IMR-90 (cell line): ENCODE data around the gene CTIF. TPM values are rescaled to one million over a fixed set of nuclear protein-coding genes. Genes with fewer than 3 reads are reported as not detected.
A peak's percentile ranks its signal among the peaks of the same experiment; 100 is the strongest.

Experiments used
- ATAC-seq: fragments of 200-7000 bp; cut with Tn5 transposase; 2 replicates; pipeline ENCODE4 v1.9.1; 2020; ENCODE audit warnings: low read depth, mild to moderate bottlenecking, moderate library complexity
- BruUV-seq: library from RNA; stranded (reverse); fragments of 400-500 nt; replicated peaks from 2 replicates; lab custom pipeline; 2021; lab: Mats Ljungman, UMichigan
- CTCF ChIA-PET: fragments of 300-600 bp; formaldehyde crosslinking; extraction: SDS; loops from one replicate; lab custom pipeline; 2021; ENCODE audit warnings: antibody characterized with exemption; lab: Yijun Ruan, JAX
- POLR2A ChIA-PET: fragments of 300-600 bp; sonication (Branson Sonifier 250); formaldehyde crosslinking; loops from one replicate; lab custom pipeline; 2022; ENCODE audit warnings: antibody characterized with exemption; ENCODE audit not compliant: unreplicated experiment; lab: Charles Lee
- DNase-seq: peaks from one replicate; pipeline ENCODE4 v3.0.0; 2013
- H2AFZ ChIP-seq: replicated peaks from 2 replicates; pipeline ENCODE3; 2013; ENCODE audit warnings: low read length, mild to moderate bottlenecking; ENCODE audit not compliant: poor library complexity
- H2AK5ac ChIP-seq: 2 replicates; pipeline ENCODE4 v1.6.1; 2013; ENCODE audit warnings: low read depth, low read length, inconsistent platforms
- H2AK9ac ChIP-seq: replicated peaks from 2 replicates; pipeline ENCODE3; 2013; ENCODE audit warnings: mild to moderate bottlenecking, low read depth, low read length, moderate library complexity; ENCODE audit not compliant: poor library complexity
- H2BK120ac ChIP-seq: 2 replicates; pipeline ENCODE4 v1.6.1; 2013; ENCODE audit warnings: low read depth, low read length, inconsistent platforms
- H2BK15ac ChIP-seq: 3 replicates; pipeline ENCODE4 v1.6.1; 2013; ENCODE audit warnings: low read depth, low read length, inconsistent platforms
- H2BK20ac ChIP-seq: 2 replicates; pipeline ENCODE4 v1.6.1; 2013; ENCODE audit warnings: low read depth, mild to moderate bottlenecking, inconsistent platforms, low read length, moderate library complexity
- H2BK5ac ChIP-seq: 2 replicates; pipeline ENCODE4 v1.6.1; 2013; ENCODE audit warnings: mild to moderate bottlenecking, low read depth, low read length, inconsistent platforms; ENCODE audit not compliant: poor library complexity, severe bottlenecking
- H3K14ac ChIP-seq: replicated peaks from 2 replicates; pipeline ENCODE4 v1.6.1; 2013; ENCODE audit warnings: low read depth, low read length, inconsistent platforms
- H3K18ac ChIP-seq: 2 replicates; pipeline ENCODE4 v1.6.1; 2013; ENCODE audit warnings: low read depth, low read length, control low read depth
- H3K23ac ChIP-seq: 2 replicates; pipeline ENCODE4 v1.6.1; 2013; ENCODE audit warnings: low read depth, low read length, inconsistent platforms
- H3K27ac ChIP-seq: 2 replicates; pipeline ENCODE4 v1.5.1; 2013; ENCODE audit warnings: mild to moderate bottlenecking, control low read depth, low read length; ENCODE audit not compliant: insufficient read depth
- H3K27me3 ChIP-seq: 2 replicates; pipeline ENCODE4 v1.6.1; 2013; ENCODE audit warnings: low read length; ENCODE audit not compliant: control insufficient read depth, insufficient read depth
- H3K36me3 ChIP-seq: 2 replicates; pipeline ENCODE4 v1.6.1; 2013; ENCODE audit warnings: low read length, mixed read lengths; ENCODE audit not compliant: control insufficient read depth, insufficient read depth
- H3K4ac ChIP-seq: 2 replicates; pipeline ENCODE4 v1.6.1; 2013; ENCODE audit warnings: low read depth, low read length, inconsistent platforms
- H3K4me1 ChIP-seq: 2 replicates; pipeline ENCODE4 v1.6.1; 2013; ENCODE audit warnings: low read length, mixed read lengths; ENCODE audit not compliant: control insufficient read depth, insufficient read depth
- H3K4me2 ChIP-seq: 2 replicates; pipeline ENCODE4 v1.6.1; 2013; ENCODE audit warnings: low read depth, mild to moderate bottlenecking, control low read depth, low read length, moderate library complexity
- H3K4me3 ChIP-seq: 2 replicates; pipeline ENCODE4 v1.5.1; 2013; ENCODE audit warnings: low read depth, mild to moderate bottlenecking, control low read depth, low read length, moderate library complexity; ENCODE audit not compliant: insufficient read depth
- H3K56ac ChIP-seq: 2 replicates; pipeline ENCODE4 v1.6.1; 2013; ENCODE audit warnings: low read length, inconsistent platforms; ENCODE audit not compliant: insufficient read depth; ENCODE audit errors: extremely low read depth
- H3K79me1 ChIP-seq, 2 experiments: 2 replicates each; pipeline ENCODE4 v1.6.1; 2013; ENCODE audit warnings: low read length in 2 of 2, inconsistent platforms in 1 of 2, low read depth in 1 of 2
- H3K9ac ChIP-seq: 2 replicates; pipeline ENCODE4 v1.6.1; 2013; ENCODE audit warnings: low read depth, low read length, control low read depth
- H3K9me1 ChIP-seq: 2 replicates; pipeline ENCODE4 v1.6.1; 2013; ENCODE audit warnings: low read length, inconsistent platforms; ENCODE audit not compliant: insufficient read depth
- H3K9me3 ChIP-seq: 2 replicates; pipeline ENCODE4 v1.6.1; 2013; ENCODE audit warnings: low read length; ENCODE audit not compliant: control insufficient read depth, insufficient read depth
- H4K20me1 ChIP-seq: 2 replicates; pipeline ENCODE4 v1.6.1; 2013; ENCODE audit warnings: low read length, inconsistent platforms; ENCODE audit not compliant: insufficient read depth
- H4K5ac ChIP-seq: 2 replicates; pipeline ENCODE4 v1.6.1; 2013; ENCODE audit warnings: mild to moderate bottlenecking, low read depth, low read length, control low read depth
- H4K8ac ChIP-seq, 2 experiments: 2 replicates each; pipeline ENCODE4 v1.6.1; 2013; ENCODE audit warnings: low read depth in 2 of 2, low read length in 2 of 2, control low read depth in 1 of 2, inconsistent platforms in 1 of 2
- H4K91ac ChIP-seq: 2 replicates; pipeline ENCODE4 v1.6.1; 2013; ENCODE audit warnings: low read depth, low read length, inconsistent platforms; ENCODE audit not compliant: insufficient read depth
- BHLHE40 ChIP-seq: fragments of 150-350 bp; IDR thresholded peaks from 2 replicates; pipeline ENCODE4 v1.6.1; 2016; ENCODE audit warnings: mild to moderate bottlenecking, low read depth, low read length
- CEBPB ChIP-seq: IDR thresholded peaks from 2 replicates; pipeline ENCODE4 v1.6.1; 2012; ENCODE audit warnings: low read depth, low read length, improper control_type of control experiment
- CTCF ChIP-seq: conservative IDR thresholded peaks from 2 replicates; pipeline ENCODE4 v1.5.1; 2012; ENCODE audit warnings: mild to moderate bottlenecking, low read depth, low read length, improper control_type of control experiment
- FOS ChIP-seq: fragments of 150-350 bp; IDR thresholded peaks from 2 replicates; pipeline ENCODE4 v1.6.1; 2016; ENCODE audit warnings: low read depth, low read length
- MAFK ChIP-seq: IDR thresholded peaks from 2 replicates; pipeline ENCODE4 v1.6.1; 2012; ENCODE audit warnings: low read depth, low read length, improper control_type of control experiment
- MAZ ChIP-seq: IDR thresholded peaks from 2 replicates; pipeline ENCODE4 v1.6.1; 2012; ENCODE audit warnings: low read depth, mild to moderate bottlenecking, low read length, improper control_type of control experiment, moderate library complexity, borderline replicate concordance
- MXI1 ChIP-seq: IDR thresholded peaks from 2 replicates; pipeline ENCODE4 v1.6.1; 2012; ENCODE audit warnings: low read depth, mild to moderate bottlenecking, low read length, moderate library complexity, borderline replicate concordance
- NFE2L2 ChIP-seq: fragments of 150-350 bp; IDR thresholded peaks from 2 replicates; pipeline ENCODE4 v1.6.1; 2016; ENCODE audit warnings: low read depth, mild to moderate bottlenecking, low read length
- POLR2A ChIP-seq: IDR thresholded peaks from 2 replicates; pipeline ENCODE4 v1.6.1; 2012; ENCODE audit warnings: mild to moderate bottlenecking, low read depth, low read length
- RAD21 ChIP-seq: IDR thresholded peaks from 2 replicates; pipeline ENCODE4 v1.6.1; 2012; ENCODE audit warnings: low read length, improper control_type of control experiment
- RCOR1 ChIP-seq: IDR thresholded peaks from 2 replicates; pipeline ENCODE4 v1.6.1; 2012; ENCODE audit warnings: mild to moderate bottlenecking, low read length, improper control_type of control experiment; ENCODE audit not compliant: insufficient replicate concordance
- RFX5 ChIP-seq: IDR thresholded peaks from 2 replicates; pipeline ENCODE4 v1.8.0; 2012; ENCODE audit warnings: low read depth, mild to moderate bottlenecking, low read length, moderate library complexity
- SMC3 ChIP-seq: fragments of 150-350 bp; IDR thresholded peaks from 2 replicates; pipeline ENCODE4 v1.6.1; 2016; ENCODE audit warnings: low read depth, mild to moderate bottlenecking, antibody characterized with exemption, low read length, moderate library complexity
- USF2 ChIP-seq: fragments of 150-350 bp; IDR thresholded peaks from 2 replicates; pipeline ENCODE4 v1.6.1; 2017; ENCODE audit warnings: mild to moderate bottlenecking, antibody characterized with exemption, low read length, low read depth
- WGBS, 2 experiments: methylation state at CpG; one replicate each; pipeline versions ENCODE4 v1.1.5 to v1.1.7; 2013; ENCODE audit warnings: missing lambda C conversion rate in 2 of 2; ENCODE audit not compliant: insufficient read length in 1 of 2; ENCODE audit errors: extremely low coverage in 2 of 2; 5-methylcytosine and 5-hydroxymethylcytosine counted together
- dilution Hi-C: fragments of 300-500 bp; cut with HindIII; formaldehyde crosslinking; loops from one replicate; pipeline ENCODE4 v1.14.3; 2018; ENCODE audit warnings: low sequenced_read_pairs; ENCODE audit not compliant: unreplicated experiment
- in situ Hi-C: fragments of 300-500 bp; cut with MboI; formaldehyde crosslinking; loops from 3 replicates; pipeline ENCODE4 v1.14.3; 2019; ENCODE audit warnings: low sequenced_read_pairs, inconsistent platforms, mixed read lengths
- intact Hi-C: fragments of 100-400 bp; cut with micrococcal nuclease; formaldehyde crosslinking; loops from 2 replicates; pipeline ENCODE4 v1.10.0; 2022
- polyA plus RNA-seq, 3 experiments: library from polyadenylated mRNA; depleted of rRNA; stranded (reverse); fragments of >200 nt; gene quantifications; 2 replicates each; pipeline ENCODE4 v1.2.3, GENCODE V29; 2012; ENCODE audit warnings: low replicate concordance in 1 of 3
- total RNA-seq: library from RNA; depleted of rRNA; stranded (reverse); fragments of >200 nt; gene quantifications from 2 replicates; pipeline ENCODE4 v1.2.3, GENCODE V29; 2012

Gene CTIF
- total and polyA plus RNA-seq, 2 of the 4 experiments (the other 2 are of a cell fraction) = 25.1 to 57.0 TPM

GRCh38 chr18:48827291-48828193 lies 288.7 kb downstream of the CTIF start:
- WGBS, 2 experiments = 28% methylated on average over 11 of the region's 21 CpGs; no CpG with 5 or more reads in 1 of the 2 experiments
- TF ChIP-seq FOS (no peak), CTCF (no peak), USF2 (no peak), RFX5 (no peak), MXI1 (no peak), NFE2L2 (no peak), MAZ (no peak), POLR2A (no peak), RCOR1 (no peak), SMC3 (no peak), MAFK (no peak), RAD21 (no peak), CEBPB (no peak), BHLHE40 (no peak)

More at GRCh38 chr18:48827291-48828193, 288.7 kb downstream of the CTIF start:
- Histone ChIP-seq H4K5ac (no peak overlapping the region), H4K91ac (peak overlapping the region; percentile 59), H3K14ac (peak overlapping the region; percentile 64; the same call in 1 of the 2 replicates), H3K79me1 (peaks cover 18 to 79% of the 10 kb centered on the region in 2 experiments), H3K9ac (peak overlapping the region; percentile 18; the same call in 1 of the 2 replicates), H3K36me3 (peaks cover 6% of the 10 kb centered on the region; the same call in 1 of the 2 replicates), H2BK15ac (0 out of 3 replicates have a peak overlapping the region, but pooled peaks have one; percentile 23), H2BK120ac (peak overlapping the region; percentile 72), H3K9me3 (no peaks in the 10 kb centered on the region), H3K4me3 (no peak overlapping the region), H3K4ac (peak overlapping the region; percentile 68), H3K18ac (no peak overlapping the region), H2AK9ac (peak overlapping the region; percentile 81), H4K8ac (peak overlapping the region in 1 of 2 experiments; percentile 32; a peak in 1 of 4 replicates), H3K9me1 (peaks cover 24% of the 10 kb centered on the region), H2AK5ac (peak overlapping the region; percentile 69; the same call in 1 of the 2 replicates), H3K27me3 (no peaks in the 10 kb centered on the region), H2AFZ (peak overlapping the region; percentile 74), H3K23ac (peak overlapping the region; percentile 94), H4K20me1 (peaks cover 11% of the 10 kb centered on the region; the same call in 1 of the 2 replicates), H3K4me2 (peak overlapping the region; percentile 64), H2BK20ac (peak overlapping the region; percentile 70), H3K27ac (peak overlapping the region; percentile 34), H3K4me1 (peaks cover 27% of the 10 kb centered on the region), H3K56ac (peak overlapping the region; percentile 25), H2BK5ac (peak overlapping the region; percentile 13)
- ATAC-seq (peak; percentile 80), DNase-seq (peak; percentile 73)
- POLR2A ChIA-PET = interaction anchor here (0.6 kb wide), 3 partner anchors 13 to 84 kb away, joined by 3 to 6 read pairs (median 4); no protein-coding TSS in a partner anchor
- dilution Hi-C loops (no loop called here), in situ Hi-C loops (no loop called here), intact Hi-C loops (loop anchor here (5.0 kb wide), 2 partner anchors 115 to 150 kb away; no protein-coding TSS in a partner anchor)
- BruUV-seq = no TSS peak
- CTCF ChIA-PET = interaction anchor here (0.6 to 0.9 kb wide), 2 partner anchors 167 to 411 kb away, joined by 3 read pairs; no protein-coding TSS in a partner anchor
